HUES6 (cell line): ENCODE data around the gene PMP22.

Experiments
- H3K27ac ChIP-seq: 2 replicates; pipeline ENCODE4 v1.7.0; 2013; ENCODE audit warnings: low read depth, mild to moderate bottlenecking, low read length, inconsistent platforms
- H3K27me3 ChIP-seq: 2 replicates; pipeline ENCODE4 v1.6.1; 2013; ENCODE audit warnings: low read length; ENCODE audit not compliant: control insufficient read depth, insufficient read depth
- H3K36me3 ChIP-seq: 2 replicates; pipeline ENCODE4 v1.6.1; 2013; ENCODE audit warnings: low read length; ENCODE audit not compliant: control insufficient read depth, insufficient read depth
- H3K4me1 ChIP-seq: 2 replicates; pipeline ENCODE4 v1.6.1; 2013; ENCODE audit warnings: low read length; ENCODE audit not compliant: control insufficient read depth, insufficient read depth
- H3K4me3 ChIP-seq: 2 replicates; pipeline ENCODE4 v1.5.1; 2013; ENCODE audit warnings: low read depth, low read length
- H3K9ac ChIP-seq: one replicate; pipeline ENCODE4 v1.6.1; 2013; ENCODE audit warnings: mild to moderate bottlenecking, low read length
- H3K9me3 ChIP-seq: 2 replicates; pipeline ENCODE4 v1.6.1; 2013; ENCODE audit warnings: low read depth, low read length; ENCODE audit not compliant: control insufficient read depth, insufficient read depth

PMP22 gene

GRCh38 chr17:15264542-15264941, 584 bp downstream of the PMP22 start:
- Histone ChIP-seq H3K27me3 (peaks cover 88% of the 10 kb centered on the region), H3K36me3 (no peaks in the 10 kb centered on the region), H3K4me1 (0 out of 2 replicates have a peak, but pooled peaks cover 7% of the 10 kb centered on the region), H3K9me3 (no peaks in the 10 kb centered on the region), H3K9ac (no peak overlapping the region), H3K27ac (no peak overlapping the region), H3K4me3 (no peak overlapping the region)

- Histone ChIP-seq H3K36me3 (no peaks in the 10 kb centered on the region), H3K27ac (no peak overlapping the region), H3K4me1 (0 out of 2 replicates have a peak, but pooled peaks cover 7% of the 10 kb centered on the region), H3K27me3 (peaks cover 89% of the 10 kb centered on the region), H3K4me3 (peak overlapping the region; percentile 97), H3K9ac (no peak overlapping the region), H3K9me3 (no peaks in the 10 kb centered on the region)
Observed at GRCh38 chr17:15263680-15264079, 1.4 kb downstream of the PMP22 start.

- peak overlapping the region; percentile 90 for H3K9ac ChIP-seq
- peaks cover 91% of the 10 kb centered on the region for H3K27me3 ChIP-seq
- no peak overlapping the region for H3K27ac ChIP-seq
- peak overlapping the region; percentile 97 for H3K4me3 ChIP-seq
- H3K36me3 ChIP-seq = no peaks in the 10 kb centered on the region; the same call in 1 of the 2 replicates
- H3K9me3 ChIP-seq = no peaks in the 10 kb centered on the region
- H3K4me1 ChIP-seq = 0 out of 2 replicates have a peak, but pooled peaks cover 7% of the 10 kb centered on the region
Observed at GRCh38 chr17:15263206-15263579, 1.9 kb downstream of the PMP22 start.

- Histone ChIP-seq H3K36me3 (no peaks in the 10 kb centered on the region; the same call in 1 of the 2 replicates), H3K4me3 (peak overlapping the region; percentile 97), H3K9me3 (no peaks in the 10 kb centered on the region), H3K27ac (no peak overlapping the region; the same call in 1 of the 2 replicates), H3K4me1 (0 out of 2 replicates have a peak, but pooled peaks cover 7% of the 10 kb centered on the region), H3K9ac (peak overlapping the region; percentile 90), H3K27me3 (peaks cover 97% of the 10 kb centered on the region)
Observed at GRCh38 chr17:15262291-15263205, 2.6 kb downstream of the PMP22 start.

GRCh38 chr17:15261802-15262290, 3.3 kb downstream of the PMP22 start:
- H3K9me3 ChIP-seq = no peaks in the 10 kb centered on the region
- H3K36me3 ChIP-seq = no peaks in the 10 kb centered on the region; the same call in 1 of the 2 replicates
- peaks cover 10% of the 10 kb centered on the region; the same call in 1 of the 2 replicates for H3K4me1 ChIP-seq
- peak overlapping the region; percentile 90 for H3K9ac ChIP-seq
- no peak overlapping the region; the same call in 1 of the 2 replicates for H3K27ac ChIP-seq
- peaks cover 97% of the 10 kb centered on the region for H3K27me3 ChIP-seq
- peak overlapping the region; percentile 97 for H3K4me3 ChIP-seq

GRCh38 chr17:15261258-15261801, 3.8 kb downstream of the PMP22 start:
- no peak overlapping the region for H3K27ac ChIP-seq
- peak overlapping the region; percentile 97 for H3K4me3 ChIP-seq
- peaks cover 94% of the 10 kb centered on the region for H3K27me3 ChIP-seq
- H3K36me3 ChIP-seq = no peaks in the 10 kb centered on the region; the same call in 1 of the 2 replicates
- peak overlapping the region; percentile 90 for H3K9ac ChIP-seq
- H3K9me3 ChIP-seq = no peaks in the 10 kb centered on the region
- H3K4me1 ChIP-seq = peaks cover 11% of the 10 kb centered on the region; the same call in 1 of the 2 replicates

GRCh38 chr17:15260376-15261257, 4.5 kb downstream of the PMP22 start:
- no peaks in the 10 kb centered on the region for H3K9me3 ChIP-seq
- H3K27ac ChIP-seq = no peak overlapping the region
- peaks cover 86% of the 10 kb centered on the region for H3K27me3 ChIP-seq
- H3K4me1 ChIP-seq = peaks cover 11% of the 10 kb centered on the region; the same call in 1 of the 2 replicates
- no peaks in the 10 kb centered on the region; the same call in 1 of the 2 replicates for H3K36me3 ChIP-seq
- H3K4me3 ChIP-seq = peak overlapping the region; percentile 97
- H3K9ac ChIP-seq = peak overlapping the region; percentile 90

- Histone ChIP-seq H3K36me3 (no peaks in the 10 kb centered on the region; the same call in 1 of the 2 replicates), H3K4me3 (peak overlapping the region; percentile 23; the same call in 1 of the 2 replicates), H3K27ac (no peak overlapping the region), H3K27me3 (peaks cover 60% of the 10 kb centered on the region), H3K4me1 (peaks cover 8% of the 10 kb centered on the region; the same call in 1 of the 2 replicates), H3K9ac (no peak overlapping the region), H3K9me3 (no peaks in the 10 kb centered on the region)
Observed at GRCh38 chr17:15257796-15258512, 7.2 kb downstream of the PMP22 start.

GRCh38 chr17:15257258-15257788, 7.8 kb downstream of the PMP22 start:
- peak overlapping the region; percentile 14 for H3K9ac ChIP-seq
- H3K27ac ChIP-seq = no peak overlapping the region
- H3K4me1 ChIP-seq = peaks cover 8% of the 10 kb centered on the region; the same call in 1 of the 2 replicates
- peak overlapping the region; percentile 23; the same call in 1 of the 2 replicates for H3K4me3 ChIP-seq
- H3K9me3 ChIP-seq = no peaks in the 10 kb centered on the region
- peaks cover 53% of the 10 kb centered on the region for H3K27me3 ChIP-seq
- no peaks in the 10 kb centered on the region; the same call in 1 of the 2 replicates for H3K36me3 ChIP-seq
